Thymus (tissue), 11 donors: ENCODE results near the gene MRPL22. TPM values are rescaled to one million over a fixed set of nuclear protein-coding genes. Genes with fewer than 3 reads are reported as not detected.

Experiments used
- DNase-seq, 9 donors: peaks; one replicate each; pipeline ENCODE4 v3.0.0-alpha.2; 2013; ENCODE audit warnings: low spot score in 9 of 9, low read depth in 6 of 9, missing footprints in 1 of 9
- H3K27ac ChIP-seq, 2 donors: one replicate each; pipeline ENCODE4 v1.5.1; 2013; ENCODE audit warnings: control low read depth in 1 of 2, low read depth in 1 of 2, low read length in 1 of 2, mild to moderate bottlenecking in 1 of 2, moderate library complexity in 1 of 2
- H3K27me3 ChIP-seq, 2 donors: one replicate each; pipeline ENCODE4 v1.5.1; 2013; ENCODE audit warnings: low read length in 1 of 2; ENCODE audit not compliant: control insufficient read depth in 2 of 2, insufficient read depth in 1 of 2
- H3K36me3 ChIP-seq, 2 donors: one replicate each; pipeline ENCODE4 v1.5.1; 2013; ENCODE audit warnings: low read length in 1 of 2, mild to moderate bottlenecking in 1 of 2, moderate library complexity in 1 of 2; ENCODE audit not compliant: control insufficient read depth in 2 of 2, insufficient read depth in 2 of 2
- H3K4me1 ChIP-seq, 2 donors: one replicate each; pipeline ENCODE4 v1.5.1; 2013; ENCODE audit warnings: low read length in 2 of 2; ENCODE audit not compliant: control insufficient read depth in 2 of 2, insufficient read depth in 2 of 2
- H3K4me3 ChIP-seq, 2 donors: one replicate each; pipeline ENCODE4 v1.5.1; 2013; ENCODE audit warnings: low read length in 2 of 2, control low read depth in 1 of 2, mild to moderate bottlenecking in 1 of 2
- H3K9me3 ChIP-seq, 2 donors: one replicate each; pipeline ENCODE4 v1.5.1; 2013; ENCODE audit warnings: low read length in 1 of 2, mild to moderate bottlenecking in 1 of 2; ENCODE audit not compliant: control insufficient read depth in 2 of 2, insufficient read depth in 1 of 2
- WGBS: extraction: QIAGEN DNeasy Blood & Tissue Kit; methylation state at CpG from one replicate; pipeline ENCODE4 v1.1.7; 2013; 5-methylcytosine and 5-hydroxymethylcytosine counted together
- polyA plus RNA-seq: library from polyadenylated mRNA; stranded (reverse); fragments of 200-250 nt; gene quantifications from one replicate; pipeline ENCODE4 v1.2.3, GENCODE V29; 2013
- total RNA-seq: library from RNA; stranded (reverse); fragments of 120-200 nt; gene quantifications from one replicate; pipeline ENCODE4 v1.2.4, GENCODE V29; 2013
- donor health status: healthy.

MRPL22 gene
- total and polyA plus RNA-seq, 2 donors: 45.9 to 56.0 TPM

GRCh38 chr5:154948313-154948712 lies 7.4 kb downstream of the MRPL22 start:
- H3K27me3 ChIP-seq: no peaks in the 10 kb centered on the region
- H3K27ac ChIP-seq: no peak overlapping the region
- H3K9me3 ChIP-seq: no peaks in the 10 kb centered on the region
- peaks cover 0 to 5% of the 10 kb centered on the region in 2 donors for H3K36me3 ChIP-seq
- no peak overlapping the region for H3K4me3 ChIP-seq
- WGBS: 98% methylated on average over 4 of the region's 4 CpGs
- no peaks in the 10 kb centered on the region for H3K4me1 ChIP-seq
- DNase-seq: no peak

GRCh38 chr5:154949781-154950180 lies 8.9 kb downstream of the MRPL22 start:
- 96% methylated on average over 2 of the region's 2 CpGs for WGBS
- no peaks in the 10 kb centered on the region for H3K4me1 ChIP-seq

GRCh38 chr5:154956712-154957111 lies 15.8 kb downstream of the MRPL22 start:
- H3K4me3 ChIP-seq: no peak overlapping the region
- H3K27me3 ChIP-seq: no peaks in the 10 kb centered on the region
- no peak overlapping the region for H3K27ac ChIP-seq
- H3K9me3 ChIP-seq: no peaks in the 10 kb centered on the region
- no peaks in the 10 kb centered on the region for H3K4me1 ChIP-seq
- peaks cover 10 to 35% of the 10 kb centered on the region in 2 donors for H3K36me3 ChIP-seq
- DNase-seq: no peak

More at GRCh38 chr5:154949781-154950180, 8.9 kb downstream of the MRPL22 start:
- H3K27ac ChIP-seq: no peak overlapping the region
- DNase-seq: no peak
- no peaks in the 10 kb centered on the region for H3K27me3 ChIP-seq
- peaks cover 0 to 5% of the 10 kb centered on the region in 2 donors for H3K36me3 ChIP-seq
- H3K9me3 ChIP-seq: no peaks in the 10 kb centered on the region
- no peak overlapping the region for H3K4me3 ChIP-seq

DNA sequence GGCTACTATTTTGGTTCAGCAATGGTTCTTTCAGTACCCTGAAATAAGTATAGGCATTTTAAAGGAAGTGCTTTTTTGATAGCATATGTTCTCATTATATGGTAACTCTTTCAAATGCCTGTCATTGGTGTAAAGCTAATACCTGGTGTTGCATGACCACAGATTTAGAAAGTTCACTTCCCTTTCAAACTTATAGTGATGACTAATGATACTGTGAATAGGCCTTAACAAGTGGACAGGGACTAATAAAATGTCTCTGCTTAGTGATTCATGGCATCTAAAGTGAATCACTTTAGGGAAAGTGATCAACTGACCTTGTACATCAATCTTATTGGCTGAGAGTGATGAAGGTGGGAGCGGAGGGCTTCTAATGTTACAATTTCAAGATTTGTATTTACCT lies 21.6 kb downstream of the MRPL22 start:
- Histone ChIP-seq H3K9me3 (no peaks in the 10 kb centered on the region), H3K36me3 (peaks cover 23 to 63% of the 10 kb centered on the region in 2 donors), H3K27ac (no peak overlapping the region), H3K27me3 (no peaks in the 10 kb centered on the region), H3K4me1 (no peaks in the 10 kb centered on the region), H3K4me3 (no peak overlapping the region)
- 99% methylated on average over 1 of the region's 1 CpG for WGBS
- DNase-seq: no peak

DNA sequence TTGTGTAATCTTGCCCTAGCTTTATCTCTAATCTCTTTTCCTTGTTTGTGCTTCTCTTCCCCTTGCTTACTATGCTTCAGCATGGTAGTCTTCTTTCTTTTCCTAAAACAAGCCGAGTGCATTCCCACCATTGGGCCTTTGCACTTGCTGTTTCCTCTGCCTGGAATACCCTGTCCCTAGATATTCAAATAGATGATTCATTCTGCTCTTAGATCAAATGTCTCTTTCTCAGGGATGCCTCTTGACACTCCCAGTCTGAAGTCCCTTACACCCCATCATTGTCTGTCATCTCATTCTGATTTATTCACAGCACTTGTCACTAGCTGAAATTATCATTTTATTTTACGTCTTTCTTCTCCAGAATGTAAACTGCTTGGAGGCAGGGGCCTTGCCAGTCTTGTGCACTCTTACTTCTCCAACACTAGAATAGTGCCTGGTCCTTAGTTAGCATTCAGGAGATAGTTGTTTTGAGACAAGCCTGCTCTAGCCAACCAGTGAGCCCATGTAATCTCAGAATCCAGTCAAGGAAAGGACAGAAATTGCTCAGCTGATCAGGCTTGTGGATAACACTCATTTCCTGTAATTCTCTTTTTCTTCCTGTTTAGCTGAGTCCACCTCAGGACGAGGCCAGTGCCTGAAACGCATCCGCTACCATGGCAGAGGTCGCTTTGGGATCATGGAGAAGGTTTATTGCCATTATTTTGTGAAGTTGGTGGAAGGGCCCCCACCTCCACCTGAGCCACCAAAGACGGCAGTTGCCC lies 25.4 kb downstream of the MRPL22 start:
- H3K9me3 ChIP-seq: no peaks in the 10 kb centered on the region
- no peaks in the 10 kb centered on the region for H3K27me3 ChIP-seq
- H3K27ac ChIP-seq: no peak overlapping the region
- 98% methylated on average over 7 of the region's 7 CpGs for WGBS
- DNase-seq: no peak
- no peaks in the 10 kb centered on the region for H3K4me1 ChIP-seq
- H3K36me3 ChIP-seq: peaks cover 22 to 48% of the 10 kb centered on the region in 2 donors
- no peak overlapping the region for H3K4me3 ChIP-seq

DNA sequence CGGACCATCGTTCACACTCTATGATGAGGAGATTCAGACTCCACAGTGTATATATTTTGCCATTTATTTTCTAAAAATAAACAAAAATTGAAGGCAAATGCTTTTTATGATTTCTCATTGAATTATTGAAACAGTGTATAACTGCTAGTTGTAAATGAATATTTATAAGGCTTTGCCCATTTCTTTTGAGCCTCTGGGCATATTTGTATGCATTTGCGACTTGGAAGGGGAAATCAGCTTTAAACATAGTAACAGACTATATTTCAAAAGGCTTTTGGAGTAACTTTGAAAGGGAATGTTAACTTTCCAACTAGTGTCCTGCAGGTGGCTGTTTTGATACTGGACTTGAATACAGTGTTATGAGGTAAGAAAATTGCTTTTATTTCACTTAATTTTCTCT lies 26.0 kb downstream of the MRPL22 start:
- no peaks in the 10 kb centered on the region for H3K4me1 ChIP-seq
- no peaks in the 10 kb centered on the region for H3K27me3 ChIP-seq
- no peak for DNase-seq
- H3K4me3 ChIP-seq: no peak overlapping the region
- 95% methylated on average over 3 of the region's 3 CpGs for WGBS
- peaks cover 17 to 42% of the 10 kb centered on the region in 2 donors for H3K36me3 ChIP-seq
- no peaks in the 10 kb centered on the region for H3K9me3 ChIP-seq
- H3K27ac ChIP-seq: no peak overlapping the region

- Histone ChIP-seq H3K4me3 (no peak overlapping the region), H3K36me3 (peaks cover 17 to 37% of the 10 kb centered on the region in 2 donors), H3K4me1 (no peaks in the 10 kb centered on the region), H3K27ac (no peak overlapping the region), H3K27me3 (no peaks in the 10 kb centered on the region), H3K9me3 (no peaks in the 10 kb centered on the region)
- WGBS: 93% methylated on average over 5 of the region's 5 CpGs
- DNase-seq: no peak
Observed at GRCh38 chr5:154967421-154968024, 26.6 kb downstream of the MRPL22 start.

- H3K4me3 ChIP-seq: no peak overlapping the region
- WGBS: 97% methylated on average over 5 of the region's 5 CpGs
- H3K4me1 ChIP-seq: no peaks in the 10 kb centered on the region
- no peaks in the 10 kb centered on the region for H3K27me3 ChIP-seq
- peaks cover 17 to 34% of the 10 kb centered on the region in 2 donors for H3K36me3 ChIP-seq
- no peak for DNase-seq
- H3K9me3 ChIP-seq: no peaks in the 10 kb centered on the region
- no peak overlapping the region for H3K27ac ChIP-seq
Observed at GRCh38 chr5:154968953-154969352, 28.1 kb downstream of the MRPL22 start.

GRCh38 chr5:154970759-154971158 lies 29.9 kb downstream of the MRPL22 start:
- DNase-seq: no peak
- Histone ChIP-seq H3K36me3 (peaks cover 13 to 30% of the 10 kb centered on the region in 2 donors), H3K4me1 (no peaks in the 10 kb centered on the region), H3K27me3 (no peaks in the 10 kb centered on the region), H3K9me3 (peaks cover 0 to under 1% of the 10 kb centered on the region in 2 donors), H3K4me3 (no peak overlapping the region), H3K27ac (no peak overlapping the region)
